Measurements from ENCODE around the gene RILPL1. TPM values are rescaled to one million over a fixed set of nuclear protein-coding genes. Genes with fewer than 3 reads are reported as not detected.
A peak's percentile ranks its signal among the peaks of the same experiment; 100 is the strongest.
"Not testable (repeated sequence)": the region's sequence is repeated elsewhere in the genome, so short reads cannot be mapped to it uniquely, and the experiment has no call there.

RILPL1 gene
- polyA plus RNA-seq, 4 donors: 16.7 to 26.5 (median 21.0) TPM

DNA sequence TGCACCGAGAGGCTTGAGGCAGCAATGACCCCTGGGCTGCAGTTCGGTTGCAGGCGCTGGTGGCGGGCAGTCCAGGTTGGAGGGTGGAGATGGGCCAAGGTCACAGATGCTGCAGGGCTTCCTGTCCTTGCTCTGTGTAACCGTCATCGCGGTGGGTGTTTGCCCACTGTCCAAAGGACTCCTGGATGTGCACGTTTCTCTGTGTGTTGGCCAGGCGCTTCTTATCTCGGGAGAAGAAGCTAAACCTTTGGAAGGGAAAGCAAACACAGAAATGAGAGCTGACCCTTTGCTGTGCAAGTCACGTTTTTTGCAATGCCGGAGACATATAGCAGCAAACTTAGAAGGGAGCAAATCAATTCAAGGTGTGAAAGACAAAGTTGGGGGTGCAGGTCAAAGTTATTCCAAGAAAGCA lies 61.1 kb downstream of the RILPL1 start:
- no peak for DNase-seq (ENCODE audit: low read depth in 4 of 4, low spot score in 2 of 4)

DNA sequence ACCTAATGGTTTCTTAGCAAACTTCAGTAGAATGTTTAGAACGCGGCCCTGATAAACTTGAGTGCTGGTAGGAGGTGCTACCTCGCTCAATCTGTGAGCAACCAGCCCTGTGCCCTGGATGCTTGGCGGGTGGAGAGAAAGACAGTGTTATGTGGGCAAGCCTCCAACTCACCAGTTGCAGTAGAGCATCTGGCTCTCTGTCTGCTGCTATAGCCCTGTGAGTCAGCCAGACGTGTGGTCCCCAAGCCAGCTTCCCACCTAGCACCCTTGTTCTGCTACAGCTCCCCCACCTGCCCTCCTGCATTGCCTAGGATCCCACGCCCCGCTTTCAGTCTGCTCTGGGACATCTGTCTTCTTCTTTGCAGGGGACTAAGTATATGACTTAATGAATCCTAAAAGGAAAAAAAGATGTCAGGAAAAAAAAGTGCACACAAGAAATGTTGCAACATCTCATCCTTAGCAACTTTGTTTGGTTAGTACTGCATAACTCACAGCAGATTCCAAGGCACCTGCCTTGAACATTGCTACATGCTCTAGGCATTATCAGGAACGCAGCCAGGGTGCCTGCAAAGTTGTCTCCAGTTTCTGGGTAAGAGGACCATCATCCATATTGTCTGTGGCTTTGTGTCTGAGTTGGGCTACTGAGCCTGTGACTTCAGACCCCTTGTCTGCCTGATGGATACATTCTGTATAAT lies 62.0 kb downstream of the RILPL1 start:
- DNase-seq (ENCODE audit: low read depth in 4 of 4, low spot score in 2 of 4): no peak

DNA sequence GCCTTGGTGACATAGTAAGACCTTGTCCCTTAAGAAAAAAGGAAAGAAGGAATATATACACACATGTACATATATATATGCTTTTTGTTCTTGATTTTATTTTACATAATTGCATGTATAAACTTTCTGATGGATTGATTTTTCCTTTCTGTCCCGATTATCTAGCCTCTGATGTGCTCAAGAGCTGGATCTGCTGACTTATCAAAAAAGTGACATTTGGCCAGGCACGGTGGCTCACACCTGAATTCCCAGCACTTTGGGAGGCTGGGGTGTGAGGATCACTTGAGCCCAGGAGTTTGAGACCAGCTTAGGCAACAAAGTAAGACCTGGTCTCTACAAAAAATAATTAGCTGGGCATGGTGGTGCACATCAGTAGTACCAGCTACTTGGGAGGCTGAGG lies 63.5 kb downstream of the RILPL1 start:
- DNase-seq (ENCODE audit: low read depth in 4 of 4, low spot score in 2 of 4): no peak

DNA sequence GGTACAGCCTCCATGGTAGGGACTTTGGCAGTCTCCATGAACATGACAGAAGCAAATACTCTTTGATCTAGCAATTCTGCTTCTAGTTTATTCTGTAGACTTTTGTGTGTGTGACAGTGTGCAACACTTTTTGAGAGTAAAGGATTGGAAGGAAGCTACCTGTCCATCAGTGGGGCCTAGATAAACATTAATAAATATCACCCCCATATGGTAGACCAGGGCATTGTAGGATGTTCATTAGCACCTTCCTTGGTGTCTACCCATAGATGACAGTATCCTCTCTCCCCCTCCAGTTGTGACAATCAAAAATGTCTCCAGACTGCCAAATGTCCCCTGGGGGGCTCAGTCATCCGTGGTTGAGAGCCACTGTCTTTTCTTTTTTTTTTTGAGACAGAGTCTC lies 64.7 kb downstream of the RILPL1 start:
- no peak for DNase-seq (ENCODE audit: low read depth in 4 of 4, low spot score in 2 of 4)

DNA sequence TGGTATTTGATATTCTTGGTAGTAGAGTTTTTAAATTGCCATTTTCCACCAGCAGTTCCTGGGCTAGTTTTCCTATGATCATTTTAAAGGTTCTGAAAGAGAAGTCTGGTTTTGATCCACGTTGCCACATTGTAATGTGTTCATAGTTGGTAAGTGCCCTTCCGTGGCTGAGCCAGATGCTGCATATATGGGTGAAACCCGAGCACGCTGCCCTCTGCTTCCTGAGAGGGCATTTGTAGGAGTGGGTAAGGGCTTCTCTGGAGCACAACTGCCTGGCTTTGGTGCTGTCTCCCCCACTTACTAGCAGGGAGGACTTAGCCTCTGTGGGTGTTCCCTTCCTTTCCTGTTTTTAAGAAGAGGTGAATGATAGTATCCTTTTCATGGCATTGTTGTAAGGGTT lies 68.4 kb downstream of the RILPL1 start:
- DNase-seq (ENCODE audit: low read depth in 4 of 4, low spot score in 2 of 4): no peak

DNA sequence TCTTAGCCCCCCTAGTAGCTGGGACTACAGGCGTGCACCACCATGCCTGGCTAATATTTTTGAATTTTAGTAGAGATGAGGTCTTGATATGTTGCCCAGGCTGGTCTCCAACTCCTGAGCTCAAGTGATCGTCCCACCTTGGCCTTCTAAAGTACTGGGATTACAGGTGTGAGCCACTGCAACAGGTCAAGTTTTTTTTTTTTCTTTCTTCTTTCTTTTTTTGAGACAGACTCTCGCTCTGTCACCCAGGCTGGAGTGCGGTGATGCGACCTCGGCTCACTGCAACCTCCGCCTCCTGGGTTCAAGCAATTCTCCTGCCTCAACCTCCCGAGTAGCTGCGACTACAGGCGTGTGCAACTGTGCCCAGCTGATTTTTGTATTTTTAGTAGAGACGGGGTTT lies 70.3 kb downstream of the RILPL1 start:
- not testable (repeated sequence) for DNase-seq (ENCODE audit: low read depth in 4 of 4, low spot score in 2 of 4)

DNA sequence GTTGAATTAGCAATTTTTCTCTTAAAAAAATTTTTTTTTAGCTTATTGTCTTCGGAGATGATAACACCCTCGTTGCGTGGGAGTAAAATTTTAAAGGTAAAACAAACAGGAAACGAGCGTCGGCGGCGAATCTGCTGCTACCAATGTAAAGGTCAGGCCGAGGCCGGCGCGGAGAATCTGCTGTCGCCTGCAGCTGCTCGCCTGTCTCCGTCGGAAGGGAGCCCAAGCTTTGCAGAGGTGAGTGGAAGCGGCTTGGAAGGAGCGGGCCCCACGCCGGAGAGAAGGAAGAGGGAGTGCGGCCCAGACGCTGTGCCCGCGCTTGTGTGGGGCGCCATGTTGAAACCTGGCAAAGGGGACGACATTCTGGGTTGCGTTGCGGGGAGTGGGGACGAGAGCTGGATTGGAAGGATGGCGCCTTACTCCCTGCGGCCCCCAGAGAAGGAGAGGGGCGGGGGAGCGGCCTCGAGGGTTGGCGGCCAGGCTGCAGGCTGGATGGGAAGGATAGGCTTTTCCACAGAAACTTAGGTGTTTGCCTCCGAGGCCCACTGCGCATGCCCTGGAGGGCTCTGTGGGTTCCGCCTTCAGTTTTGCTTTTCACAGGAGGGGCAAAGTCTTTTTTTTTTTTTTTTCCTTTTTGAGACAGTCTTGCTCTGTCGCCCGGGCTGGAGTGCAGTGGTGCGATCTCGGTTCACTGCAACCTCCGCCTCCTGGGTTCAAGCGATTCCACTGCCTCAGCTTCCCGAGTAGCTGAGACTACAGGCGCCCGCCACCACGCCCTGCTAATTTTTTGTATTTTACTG lies 75.3 kb downstream of the RILPL1 start, which contains the start of gene SNRNP35:
Gene SNRNP35 (plus strand): TSS at position 160 of the 800 bp plus-strand sequence. CDS start 7,402 bp downstream, outside the sequence.
- DNase-seq (ENCODE audit: low read depth in 4 of 4, low spot score in 2 of 4): peak; percentile 75 to 85 (median 80)

DNA sequence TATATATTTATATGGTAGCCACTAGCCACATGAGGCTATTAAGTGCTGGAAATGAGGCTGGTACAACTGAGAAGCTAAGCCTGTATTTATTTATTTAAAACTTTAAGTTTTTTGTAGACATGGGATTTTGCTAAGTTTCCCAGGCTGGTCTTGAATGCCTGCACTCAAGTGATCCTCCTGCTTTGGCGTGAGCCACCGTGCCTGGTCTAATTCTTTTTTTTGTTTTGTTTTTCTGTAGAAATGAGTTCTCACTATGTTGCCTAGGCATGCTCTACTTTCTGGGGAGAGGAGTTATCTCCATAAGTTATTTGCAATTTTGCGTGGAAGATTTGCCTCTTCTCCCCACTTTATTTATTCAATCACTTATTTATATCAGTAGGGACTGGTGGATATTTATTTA lies 80.4 kb downstream of the RILPL1 start:
- no peak for DNase-seq (ENCODE audit: low read depth in 4 of 4, low spot score in 2 of 4)

DNA sequence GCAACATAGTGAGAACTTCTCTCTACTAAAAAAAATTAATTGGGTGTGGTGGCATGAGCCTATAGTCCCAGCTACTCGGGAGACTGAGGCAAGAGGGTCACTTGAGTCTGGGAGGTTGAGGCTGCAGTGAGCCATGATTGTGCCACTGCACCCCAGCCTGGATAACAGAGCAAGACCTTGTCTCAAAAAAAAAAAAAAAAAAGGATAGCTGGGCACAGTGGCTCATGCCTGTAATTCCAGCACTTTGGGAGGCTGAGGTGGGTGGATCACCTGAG lies 81.3 kb downstream of the RILPL1 start:
- DNase-seq (ENCODE audit: low read depth in 4 of 4, low spot score in 2 of 4): not testable (repeated sequence)

DNA sequence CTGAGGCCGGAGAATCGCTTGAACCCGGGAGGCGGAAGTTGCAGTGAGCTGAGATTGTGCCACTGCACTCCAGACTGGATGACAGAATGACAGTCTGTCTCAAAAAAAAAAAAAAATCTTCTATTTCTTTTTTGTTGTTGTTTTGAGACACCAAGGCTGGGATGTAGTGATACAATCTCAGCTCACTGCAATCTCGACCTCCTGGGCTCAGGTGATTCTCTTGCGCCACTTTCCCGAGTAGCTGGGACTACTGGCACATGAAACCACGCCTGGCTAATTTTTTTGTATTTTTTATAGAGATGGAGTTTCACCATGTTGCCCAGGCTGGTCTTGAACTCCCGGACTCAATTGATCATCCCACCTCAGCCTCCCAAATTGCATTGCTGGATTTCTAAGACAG lies 82.9 kb downstream of the RILPL1 start:
- no peak for DNase-seq (ENCODE audit: low read depth in 4 of 4, low spot score in 2 of 4)

DNA sequence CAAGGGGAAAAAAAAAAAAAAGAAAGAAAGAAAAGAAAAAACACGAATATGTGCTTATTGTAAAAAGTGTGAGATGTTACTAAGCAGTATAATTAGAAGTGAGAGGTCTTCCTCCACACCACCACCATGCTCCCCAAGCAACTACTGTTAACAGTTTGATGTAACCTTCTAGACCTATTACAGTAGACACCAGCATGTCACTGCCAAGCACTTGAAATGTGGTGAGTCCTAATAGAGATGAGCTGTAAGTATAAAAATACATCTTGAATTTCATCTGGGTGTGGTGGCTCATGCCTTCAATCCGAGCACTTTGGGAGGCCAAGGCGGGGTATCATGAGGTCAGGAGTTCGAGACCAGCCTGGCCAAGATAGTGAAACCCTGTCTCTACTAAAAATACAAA lies 83.7 kb downstream of the RILPL1 start:
- no peak for DNase-seq (ENCODE audit: low read depth in 4 of 4, low spot score in 2 of 4)

DNA sequence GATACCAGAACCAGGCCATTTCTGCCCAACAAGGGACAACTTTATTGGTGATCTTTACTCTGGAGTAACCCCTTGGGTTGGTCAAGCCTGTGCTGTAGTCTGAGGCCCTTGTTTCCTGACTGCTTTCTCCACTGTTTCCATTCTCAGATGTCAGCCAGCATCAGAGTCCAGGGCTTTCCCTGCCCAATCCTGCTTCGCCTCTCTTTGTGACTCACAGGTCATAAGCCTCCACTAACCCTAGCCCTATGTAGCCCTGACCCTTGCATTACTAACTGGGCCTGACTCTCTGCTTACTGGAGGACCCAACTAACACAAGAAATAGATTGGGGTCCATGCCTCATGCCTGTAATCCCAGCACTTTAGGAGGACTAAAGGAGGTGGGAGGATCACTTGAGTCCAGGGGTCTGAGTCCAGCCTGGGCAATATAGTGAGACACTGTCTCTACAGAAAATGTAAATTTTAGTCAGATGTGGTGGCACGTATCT lies 84.2 kb downstream of the RILPL1 start:
- DNase-seq (ENCODE audit: low read depth in 4 of 4, low spot score in 2 of 4): no peak

DNA sequence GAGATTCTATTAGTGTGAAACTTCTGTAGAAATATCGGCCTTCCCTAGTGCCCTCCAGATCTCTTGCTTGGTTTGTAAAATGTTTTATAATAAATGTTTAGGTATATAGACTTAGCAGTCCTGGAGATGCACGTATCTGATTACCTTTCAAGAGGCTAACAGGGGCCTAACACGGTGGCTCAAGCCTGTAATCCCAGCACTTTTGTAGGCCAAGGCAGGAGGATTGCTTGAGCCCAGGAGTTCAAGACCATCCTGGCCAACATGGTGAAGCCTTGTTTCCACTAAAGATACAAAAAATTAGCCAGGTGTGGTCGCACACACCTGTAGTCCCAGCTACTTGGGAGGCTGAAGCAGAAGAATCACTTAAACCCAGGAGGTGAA lies 87.2 kb downstream of the RILPL1 start:
- DNase-seq (ENCODE audit: low read depth in 4 of 4, low spot score in 2 of 4): no peak

DNA sequence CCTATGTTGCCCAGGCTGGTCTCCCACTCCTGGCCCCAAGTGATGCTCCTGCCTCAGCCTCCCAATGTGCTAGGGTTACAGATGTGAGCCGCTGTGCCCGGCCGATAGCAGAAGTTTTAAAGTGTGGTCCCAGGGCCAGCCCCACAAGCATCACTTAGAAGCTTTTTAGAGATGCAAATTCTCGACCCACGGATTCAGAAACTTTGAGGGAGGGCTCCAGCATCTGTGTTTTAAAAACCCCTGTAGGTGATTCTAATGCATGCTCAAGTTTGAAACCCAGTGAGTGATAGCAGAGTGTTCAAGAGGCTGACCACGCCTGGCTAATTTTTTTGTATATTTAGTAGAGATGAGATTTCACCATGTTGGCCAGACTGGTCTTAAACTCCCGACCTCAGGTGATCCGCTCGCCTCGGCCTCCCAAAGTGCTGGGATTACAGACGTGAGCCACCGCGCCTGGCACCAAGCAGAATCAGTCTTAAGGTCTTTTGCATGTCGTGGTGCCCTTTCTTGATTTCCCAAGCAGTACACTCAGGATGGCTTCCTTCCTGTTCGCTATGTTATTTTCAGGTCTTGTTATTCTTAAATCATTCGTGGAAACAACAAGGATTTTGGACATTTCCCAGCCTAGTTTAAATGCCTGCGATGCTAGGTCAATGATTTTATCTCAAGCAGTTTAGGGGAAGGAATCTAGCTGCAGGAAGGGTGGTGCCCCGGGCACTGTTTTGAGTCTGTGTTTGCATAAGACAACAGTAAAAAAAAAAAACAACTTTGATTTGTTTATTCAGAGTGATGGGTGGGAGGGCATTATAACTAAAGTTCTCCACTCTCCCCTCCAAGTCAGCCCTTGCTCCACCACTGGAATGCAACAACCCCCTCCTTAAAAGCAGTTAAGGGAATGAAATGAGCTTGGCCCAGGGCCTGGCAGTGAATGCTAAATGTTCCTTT lies 87.9 kb downstream of the RILPL1 start:
- DNase-seq (ENCODE audit: low read depth in 4 of 4, low spot score in 2 of 4): no peak

DNA sequence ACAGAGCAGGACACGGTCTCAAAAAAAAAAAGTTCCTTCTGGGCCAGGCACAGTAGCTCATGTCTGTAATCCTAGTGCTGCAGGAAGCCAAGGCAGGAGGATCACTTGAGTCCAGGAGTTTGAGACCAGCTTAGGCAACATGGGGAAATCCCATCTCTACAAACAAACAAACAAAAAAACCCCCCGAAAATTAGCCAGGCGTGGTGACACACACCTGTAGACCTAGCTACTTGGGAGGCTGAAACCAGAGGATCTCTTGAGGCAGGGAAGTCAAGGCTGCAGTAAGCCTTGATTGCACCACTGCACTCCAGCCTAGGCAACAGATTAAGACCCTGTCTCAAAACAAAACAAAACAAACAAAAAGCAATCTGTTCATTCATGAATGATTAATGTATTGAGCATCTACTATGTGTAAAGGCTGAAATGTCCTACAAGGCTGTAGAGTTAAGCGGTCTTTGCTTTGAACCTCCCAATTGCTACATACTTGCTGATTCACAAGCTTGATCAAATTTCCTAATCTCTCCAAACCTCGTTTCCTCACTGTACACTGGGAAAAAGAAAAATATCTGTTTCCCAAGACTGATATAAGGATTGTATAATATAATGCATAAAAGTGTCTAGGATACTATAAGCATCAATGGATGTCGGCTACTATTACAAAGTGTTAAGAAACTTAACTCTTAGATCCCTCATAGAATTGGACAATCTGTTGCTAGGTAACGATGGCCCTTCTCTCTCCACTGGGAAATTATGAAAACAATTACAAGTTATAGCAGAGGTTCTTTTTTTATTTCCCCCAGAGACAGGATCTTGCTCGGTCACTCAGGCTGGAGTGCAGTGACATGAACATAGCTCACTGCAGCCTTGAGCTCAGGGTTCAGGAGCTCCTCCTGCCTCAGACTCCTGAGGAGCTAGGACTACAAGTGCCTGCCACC lies 89.2 kb downstream of the RILPL1 start:
- DNase-seq (ENCODE audit: low read depth in 4 of 4, low spot score in 2 of 4): no peak

DNA sequence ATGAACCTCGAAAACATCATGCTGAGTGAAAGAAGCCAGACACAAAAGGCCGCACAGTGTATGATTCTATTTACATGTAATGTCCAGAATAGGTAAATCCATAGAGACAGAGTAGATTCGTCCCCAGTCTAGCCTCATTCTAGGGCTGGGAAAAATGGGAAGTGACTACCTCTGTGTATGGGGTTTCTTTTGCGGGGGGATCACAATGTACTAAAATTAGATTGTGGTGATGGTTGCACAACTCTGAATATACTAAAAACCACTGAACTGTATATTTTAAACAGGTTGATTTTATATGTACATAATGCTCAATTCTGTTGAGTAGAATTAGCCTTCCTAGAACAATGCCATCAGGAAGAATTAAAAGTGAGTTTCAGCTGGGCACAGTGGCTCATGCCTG lies 90.7 kb downstream of the RILPL1 start:
- DNase-seq (ENCODE audit: low read depth in 4 of 4, low spot score in 2 of 4): no peak

DNA sequence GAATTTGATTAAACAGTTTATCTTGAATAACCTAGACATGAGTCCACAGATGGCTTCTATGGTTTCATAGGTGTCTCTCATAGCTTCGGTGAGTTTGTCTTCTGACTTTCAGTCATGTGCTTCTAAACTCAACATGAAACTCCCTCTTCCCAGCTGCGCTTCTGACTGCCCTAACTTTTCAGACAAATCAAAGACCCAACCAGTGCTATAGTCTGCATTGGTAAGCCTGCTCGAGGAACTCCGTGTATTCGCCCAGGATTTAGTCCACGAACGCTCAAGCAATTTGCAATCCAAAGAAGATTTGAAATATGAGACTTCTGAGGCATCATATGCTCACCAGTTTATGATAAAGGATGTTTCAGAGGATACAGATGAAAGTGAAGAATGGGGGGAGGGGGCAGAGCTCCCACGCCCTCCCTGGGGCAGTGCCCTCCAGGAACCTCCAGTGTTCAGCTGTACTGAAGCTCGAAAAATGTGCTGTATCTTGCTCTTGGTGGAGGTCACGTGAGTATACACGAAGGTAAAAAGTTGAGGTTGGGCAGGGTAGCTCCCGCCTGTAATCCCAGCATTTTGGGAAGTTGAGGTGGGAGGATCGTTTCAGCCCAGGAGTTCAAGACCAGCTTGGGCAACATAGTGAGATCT lies 91.9 kb downstream of the RILPL1 start:
- DNase-seq (ENCODE audit: low read depth in 4 of 4, low spot score in 2 of 4): no peak

DNA sequence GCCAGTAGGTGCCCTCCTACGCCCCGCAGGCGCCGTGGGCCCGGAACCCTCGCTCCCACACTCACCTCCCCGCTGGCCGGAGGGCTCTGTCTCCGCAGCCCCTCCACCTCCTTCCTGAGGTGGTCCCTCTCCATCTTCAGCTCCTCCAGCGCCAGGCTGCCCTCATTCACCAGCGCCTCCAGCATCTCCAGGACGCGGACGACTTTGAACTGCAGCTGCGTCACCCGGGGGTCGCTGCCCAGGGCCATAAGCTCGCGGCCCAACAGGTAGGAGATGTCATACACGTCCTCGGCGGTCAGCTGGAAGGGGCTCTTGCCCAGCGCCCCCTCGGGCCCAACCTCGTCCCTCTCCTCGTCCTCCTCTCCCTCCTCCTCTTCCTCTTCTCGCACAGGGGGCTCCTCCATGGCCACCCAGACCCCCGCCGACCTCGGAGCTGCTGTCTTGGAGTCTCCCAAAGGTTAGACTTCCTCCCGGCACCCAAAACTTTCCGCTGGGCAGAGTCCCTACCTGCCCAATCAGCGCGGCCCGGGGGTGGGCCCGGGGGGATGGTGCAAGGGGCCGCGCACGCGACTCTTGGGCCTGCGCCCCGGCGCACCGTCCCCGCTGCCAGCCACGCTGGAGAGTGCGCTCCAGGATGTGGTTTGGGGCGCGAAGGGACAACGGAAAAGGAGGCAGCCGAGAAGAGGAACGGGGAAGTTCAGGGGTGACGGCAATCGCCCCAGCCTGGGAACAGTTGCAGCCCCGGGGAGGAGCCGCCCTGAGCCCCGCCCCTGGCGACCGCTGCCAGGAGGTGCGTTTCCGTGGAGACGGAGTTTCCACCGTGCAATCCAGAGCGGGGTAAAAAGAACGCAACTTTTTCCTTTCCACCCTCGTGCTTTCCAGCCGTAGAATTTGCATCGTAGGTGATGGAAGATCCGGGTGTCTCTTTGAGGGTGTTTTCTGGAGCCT lies 97.2 kb downstream of the RILPL1 start, which contains the start of gene RILPL2:
Gene RILPL2 (minus strand): TSS at position 668 of the 948 bp plus-strand sequence. CDS start 264 bp downstream, at position 404.
- peak in 2 of 4 donors; percentile 58 to 65 for DNase-seq (ENCODE audit: low read depth in 4 of 4, low spot score in 2 of 4)

All from left renal cortex interstitium (tissue), 4 donors.